22Rv1 (cell line): Measurements from ENCODE around the gene TEKTIP1.
A peak's percentile ranks its signal among the peaks of the same experiment; 100 is the strongest.

Experiments
- H3K27ac ChIP-seq: fragments of 450-650 bp; 2 replicates; pipeline ENCODE4 v1.5.1; 2017
- ZFX ChIP-seq: fragments of 450-650 bp; IDR thresholded peaks from 2 replicates; pipeline ENCODE4 v1.6.1; 2017; ENCODE audit warnings: antibody characterized with exemption, borderline replicate concordance
- TF ChIP-seq, protein P1 (sequence below): fragments of 450-650 bp; IDR thresholded peaks from 2 replicates; pipeline ENCODE4 v1.5.1; 2017; ENCODE audit warnings: mild to moderate bottlenecking

The TEKTIP1 gene

DNA sequence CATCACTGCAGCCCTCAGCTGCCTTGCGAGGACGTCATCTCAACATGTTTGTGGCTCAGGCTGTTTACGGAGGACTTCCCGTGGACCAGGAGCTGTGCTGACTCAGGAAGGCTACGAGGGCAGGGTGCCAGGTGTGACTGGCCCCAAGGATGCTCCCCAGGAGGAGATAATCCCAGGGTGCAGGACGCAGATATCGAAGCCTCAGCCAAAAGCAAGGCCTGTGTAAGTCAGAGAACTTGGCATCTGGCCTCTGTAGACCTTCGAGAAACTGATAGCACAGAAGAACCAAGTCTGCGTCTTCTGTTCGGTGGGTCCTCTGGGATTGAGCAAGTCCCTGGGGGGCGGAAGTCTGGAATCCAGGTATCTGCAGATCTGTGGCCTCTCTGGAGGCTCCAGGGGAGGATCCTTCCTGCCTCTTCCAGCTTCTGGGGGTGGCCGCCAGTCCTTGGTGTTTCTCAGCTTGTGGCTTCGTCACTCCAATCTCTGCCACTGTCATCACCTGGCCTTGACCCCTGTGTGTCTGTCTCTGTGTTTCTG is 35.9 kb upstream of the TEKTIP1 start:
- no peak overlapping the region for H3K27ac ChIP-seq
- TF ChIP-seq, protein P1, sequence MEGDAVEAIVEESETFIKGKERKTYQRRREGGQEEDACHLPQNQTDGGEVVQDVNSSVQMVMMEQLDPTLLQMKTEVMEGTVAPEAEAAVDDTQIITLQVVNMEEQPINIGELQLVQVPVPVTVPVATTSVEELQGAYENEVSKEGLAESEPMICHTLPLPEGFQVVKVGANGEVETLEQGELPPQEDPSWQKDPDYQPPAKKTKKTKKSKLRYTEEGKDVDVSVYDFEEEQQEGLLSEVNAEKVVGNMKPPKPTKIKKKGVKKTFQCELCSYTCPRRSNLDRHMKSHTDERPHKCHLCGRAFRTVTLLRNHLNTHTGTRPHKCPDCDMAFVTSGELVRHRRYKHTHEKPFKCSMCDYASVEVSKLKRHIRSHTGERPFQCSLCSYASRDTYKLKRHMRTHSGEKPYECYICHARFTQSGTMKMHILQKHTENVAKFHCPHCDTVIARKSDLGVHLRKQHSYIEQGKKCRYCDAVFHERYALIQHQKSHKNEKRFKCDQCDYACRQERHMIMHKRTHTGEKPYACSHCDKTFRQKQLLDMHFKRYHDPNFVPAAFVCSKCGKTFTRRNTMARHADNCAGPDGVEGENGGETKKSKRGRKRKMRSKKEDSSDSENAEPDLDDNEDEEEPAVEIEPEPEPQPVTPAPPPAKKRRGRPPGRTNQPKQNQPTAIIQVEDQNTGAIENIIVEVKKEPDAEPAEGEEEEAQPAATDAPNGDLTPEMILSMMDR: no peak
- no peak for TF ChIP-seq ZFX

DNA sequence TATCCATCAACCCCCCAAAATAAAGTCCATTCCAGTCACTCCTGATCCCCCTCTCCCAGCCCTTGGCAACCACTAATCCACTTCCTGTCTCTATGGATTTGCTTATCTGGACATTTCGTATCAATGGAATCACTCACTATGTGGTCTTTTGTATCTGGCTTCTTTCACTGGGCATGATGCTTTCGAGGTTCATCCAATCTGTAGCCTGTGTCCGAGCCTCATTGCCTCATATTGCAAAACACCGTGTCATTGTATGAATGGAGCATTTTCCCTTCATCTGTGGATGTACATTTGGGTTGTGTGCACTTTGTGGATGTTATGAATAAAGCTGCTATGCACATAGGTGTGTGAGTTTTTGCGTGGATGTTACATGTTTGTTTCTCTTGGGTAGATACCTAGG is 34.2 kb upstream of the TEKTIP1 start:
- TF ChIP-seq, protein P1: no peak
- no peak for TF ChIP-seq ZFX
- peak overlapping the region; percentile 96 for H3K27ac ChIP-seq

DNA sequence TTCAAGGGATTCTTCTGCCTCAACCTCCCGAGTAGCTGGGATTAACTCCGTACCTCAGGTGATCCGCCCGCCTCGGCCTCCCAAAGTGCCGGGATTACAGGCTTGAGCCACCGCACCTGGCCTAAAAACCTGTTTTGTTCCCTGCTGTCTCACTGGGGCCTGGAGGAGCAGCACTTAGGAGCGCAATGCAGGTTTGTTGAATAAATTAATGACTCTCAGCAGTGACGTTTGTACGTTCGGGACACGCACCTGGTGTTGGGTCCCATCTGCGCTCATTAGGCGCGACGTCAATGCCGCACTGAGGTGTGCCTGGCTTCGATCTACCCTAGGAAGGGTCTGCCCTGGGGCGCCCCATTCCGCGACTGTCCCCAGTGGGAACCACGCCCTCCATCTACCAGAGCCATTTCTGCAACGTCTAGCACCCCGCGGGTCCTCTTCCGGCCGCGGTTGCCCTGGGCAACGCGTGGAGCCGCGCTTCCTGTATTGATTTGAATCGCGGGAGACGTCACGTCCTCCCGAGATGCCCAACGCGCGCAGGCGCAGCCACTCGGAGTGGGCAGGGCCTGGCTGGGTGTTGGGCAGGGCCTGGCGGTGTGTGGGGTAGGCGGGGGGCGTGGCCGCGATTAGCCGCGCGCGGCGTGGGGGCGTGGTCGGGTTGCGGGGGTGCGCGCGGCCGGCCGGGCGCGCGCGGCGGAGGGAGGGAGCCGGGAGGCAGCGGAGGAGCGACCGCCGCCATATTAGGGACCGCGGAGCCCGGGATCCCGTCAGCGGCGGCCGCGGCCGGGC is 33.2 kb upstream of the TEKTIP1 start, which contains the start of gene FZR1:
Gene FZR1, plus strand, starts transcription at position 714 of the 786 bp plus-strand sequence. CDS start 16,679 bp downstream, outside the sequence.
- peak within 1 kb of the TSS; percentile 96 for H3K27ac ChIP-seq
- TF ChIP-seq, protein P1: no peak

DNA sequence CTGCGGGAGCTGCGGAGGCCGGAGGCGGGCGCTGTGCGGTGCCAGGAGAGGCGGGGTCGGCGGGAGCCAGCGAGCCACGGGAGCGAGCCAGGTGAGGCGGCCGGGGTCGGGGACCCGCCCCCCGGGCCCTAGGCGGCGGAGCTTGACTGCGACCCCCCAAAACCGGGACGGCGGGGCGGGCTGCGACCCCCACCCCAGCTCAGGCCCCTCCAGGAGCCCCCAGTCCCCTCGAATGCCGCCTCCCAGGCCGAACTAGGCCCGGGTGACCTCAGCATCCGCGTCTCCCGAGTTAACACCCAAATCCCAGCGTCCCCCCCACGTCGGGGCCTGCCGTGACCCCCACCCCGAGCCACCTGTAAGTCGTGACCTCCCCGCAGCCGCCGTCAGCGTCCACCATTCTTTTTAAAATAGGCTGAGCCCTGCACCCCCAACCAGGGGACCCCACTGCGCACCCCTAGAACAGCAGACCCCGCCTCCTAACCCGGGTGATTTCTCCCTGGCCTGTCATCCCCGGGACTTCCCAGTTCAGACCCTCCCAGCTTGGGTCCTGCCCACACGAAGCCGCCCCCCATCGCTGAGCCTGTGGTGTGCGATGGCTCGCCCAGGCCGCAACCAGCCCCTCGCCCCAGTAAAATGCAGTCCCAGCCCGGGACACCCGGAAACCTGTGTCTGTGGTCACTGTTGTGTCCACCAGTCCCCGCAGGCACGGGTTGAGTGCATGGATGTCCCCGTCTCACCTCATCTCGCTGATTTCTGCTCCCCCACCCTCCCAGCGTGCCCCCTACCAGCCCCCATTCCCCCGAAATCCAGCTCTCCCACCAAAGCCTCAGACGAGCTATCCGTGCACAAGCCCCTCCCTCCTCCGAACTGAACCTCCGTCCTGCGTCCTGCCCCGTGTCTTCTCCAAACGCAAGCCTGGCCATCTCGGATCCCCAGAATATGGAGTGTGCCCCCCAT is 32.3 kb upstream of the TEKTIP1 start:
- TF ChIP-seq, protein P1: no peak
- no peak for TF ChIP-seq ZFX
- peak overlapping the region; percentile 96 for H3K27ac ChIP-seq

DNA sequence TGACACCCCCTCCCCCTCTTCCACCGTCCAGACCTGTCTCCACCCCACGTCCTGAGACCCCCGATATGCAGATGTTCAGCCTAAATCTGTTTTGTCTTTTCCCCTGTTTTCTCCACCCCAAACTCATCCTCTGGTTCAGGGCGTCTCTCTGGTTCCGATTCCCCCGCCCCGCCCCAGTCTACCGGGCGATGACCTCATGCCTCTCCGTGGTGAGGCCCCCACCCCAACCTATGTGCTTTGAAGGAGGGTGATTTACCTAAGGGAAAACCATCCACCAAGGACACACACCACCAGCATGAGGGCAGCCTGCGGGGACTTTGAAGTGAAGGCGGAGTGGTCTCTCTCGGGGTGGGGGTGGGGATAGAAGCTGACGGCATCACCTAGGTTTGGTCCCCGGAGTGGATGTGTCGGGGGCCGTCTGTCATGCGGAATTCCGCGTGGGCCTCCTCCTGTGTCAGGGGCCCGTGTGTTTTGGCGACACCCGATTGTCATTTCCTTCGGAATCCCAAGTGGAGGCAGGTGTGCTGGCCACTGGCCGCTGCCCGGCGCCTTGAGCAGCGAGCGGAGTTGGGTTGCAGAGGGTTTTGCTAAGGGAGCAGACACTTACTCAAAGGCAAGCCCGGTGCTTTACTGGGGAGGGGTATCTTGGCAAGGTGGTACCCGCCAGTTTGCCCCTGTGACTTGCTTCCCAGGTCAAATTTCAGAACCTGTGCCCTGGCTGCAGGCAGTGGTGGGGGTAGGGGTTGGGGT is 31.4 kb upstream of the TEKTIP1 start:
- TF ChIP-seq ZFX: no peak
- TF ChIP-seq, protein P1: no peak
- peak overlapping the region; percentile 96 for H3K27ac ChIP-seq

DNA sequence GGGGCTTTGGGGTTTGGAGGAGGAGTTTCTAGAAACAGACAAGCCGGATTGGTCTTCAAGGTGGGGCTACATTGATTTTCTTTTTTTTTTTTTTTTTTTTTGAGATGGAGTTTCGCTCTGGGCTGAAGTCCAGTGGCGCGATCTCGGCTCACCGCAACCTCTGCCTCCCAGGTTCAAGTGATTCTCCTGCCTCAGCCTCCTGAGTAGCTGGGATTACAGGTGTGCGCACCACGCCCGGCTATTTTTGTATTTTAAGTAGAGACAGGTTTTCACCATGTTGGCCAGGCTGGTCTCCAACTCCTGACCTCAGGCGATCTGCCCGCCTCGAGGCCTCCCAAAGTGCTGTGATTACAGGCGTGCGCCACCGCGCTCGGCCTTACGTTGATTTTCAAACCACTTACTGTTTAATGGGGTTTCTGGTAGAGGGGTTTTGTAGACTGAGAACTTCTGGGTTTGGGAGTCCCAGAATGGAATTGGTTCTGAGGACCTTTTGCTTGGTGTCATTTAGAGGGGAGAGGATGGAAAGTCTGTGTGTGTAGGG is 30.8 kb upstream of the TEKTIP1 start:
- peak overlapping the region; percentile 96; the same call in 1 of the 2 replicates for H3K27ac ChIP-seq
